ENCODE results near the gene LIPF. TPM values are rescaled to one million over a fixed set of nuclear protein-coding genes. Genes with fewer than 3 reads are reported as not detected.
"Not testable (repeated sequence)": the region's sequence is repeated elsewhere in the genome, so short reads cannot be mapped to it uniquely, and the experiment has no call there.

The LIPF gene
- not detected for total RNA-seq
- long read RNA-seq: 0 reads

- no peak for DNase-seq (ENCODE audit: low spot score)
These were observed at the start of gene LIPF for GRCh38 chr10:88664142-88664541. Gene LIPF, plus strand, starts transcription at chr10:88664442. Its CDS starts 2,856 bp downstream, at chr10:88667298.

GRCh38 chr10:88616250-88616977 is 47.8 kb upstream of the LIPF start:
- no peak for DNase-seq (ENCODE audit: low spot score)

- no peak for DNase-seq (ENCODE audit: low spot score)
These were observed 46.4 kb upstream of the LIPF start for GRCh38 chr10:88617772-88618300.

GRCh38 chr10:88618496-88618895 is 45.7 kb upstream of the LIPF start:
- no peak for DNase-seq (ENCODE audit: low spot score)

GRCh38 chr10:88620441-88620840 is 43.8 kb upstream of the LIPF start:
- no peak for DNase-seq (ENCODE audit: low spot score)

- DNase-seq (ENCODE audit: low spot score): no peak
These were observed 40.4 kb upstream of the LIPF start for GRCh38 chr10:88623835-88624234.

- no peak for DNase-seq (ENCODE audit: low spot score)
These were observed 39.4 kb upstream of the LIPF start for GRCh38 chr10:88624840-88625239.

GRCh38 chr10:88640186-88640585 is 24.1 kb upstream of the LIPF start:
- no peak for DNase-seq (ENCODE audit: low spot score)

GRCh38 chr10:88642209-88642608 is 22.0 kb upstream of the LIPF start:
- no peak for DNase-seq (ENCODE audit: low spot score)

GRCh38 chr10:88642963-88643362 is 21.3 kb upstream of the LIPF start:
- no peak for DNase-seq (ENCODE audit: low spot score)

- no peak for DNase-seq (ENCODE audit: low spot score)
These were observed 17.1 kb upstream of the LIPF start for GRCh38 chr10:88647061-88647615.

GRCh38 chr10:88651101-88651551 is 13.1 kb upstream of the LIPF start:
- DNase-seq (ENCODE audit: low spot score): no peak

GRCh38 chr10:88652616-88653015 is 11.6 kb upstream of the LIPF start:
- no peak for DNase-seq (ENCODE audit: low spot score)

GRCh38 chr10:88657901-88658300 is 6.3 kb upstream of the LIPF start:
- DNase-seq (ENCODE audit: low spot score): no peak

- no peak for DNase-seq (ENCODE audit: low spot score)
These were observed 4.3 kb upstream of the LIPF start for GRCh38 chr10:88659725-88660597.

- no peak for DNase-seq (ENCODE audit: low spot score)
These were observed 3.7 kb upstream of the LIPF start for GRCh38 chr10:88660598-88660884.

GRCh38 chr10:88661018-88661417 is 3.2 kb upstream of the LIPF start:
- DNase-seq (ENCODE audit: low spot score): no peak

- DNase-seq (ENCODE audit: low spot score): no peak
These were observed 2.7 kb upstream of the LIPF start for GRCh38 chr10:88661577-88661976.

- DNase-seq (ENCODE audit: low spot score): not testable (repeated sequence)
These were observed 1.1 kb upstream of the LIPF start for GRCh38 chr10:88663153-88663552.

GRCh38 chr10:88668465-88668864 is 4.2 kb downstream of the LIPF start:
- no peak for DNase-seq (ENCODE audit: low spot score)

GRCh38 chr10:88670497-88670896 is 6.3 kb downstream of the LIPF start:
- DNase-seq (ENCODE audit: low spot score): no peak

GRCh38 chr10:88672041-88672440 is 7.8 kb downstream of the LIPF start:
- no peak for DNase-seq (ENCODE audit: low spot score)

All from mesenteric fat pad (tissue), 1 donor.